Body of pancreas (tissue), 4 donors: ENCODE results near the gene CAPN10.

ENCODE experiments used
- POLR2A ChIP-seq, 3 donors: fragments of 450-650 bp; IDR thresholded peaks; one replicate each; pipeline ENCODE4 v1.6.1; 2016; ENCODE audit warnings: antibody characterized with exemption in 3 of 3, mild to moderate bottlenecking in 2 of 3
- TF ChIP-seq, protein P1 (sequence below), 7 experiments: fragments of 450-650 bp in 4 of 7; fragments of 200-600 bp in 3 of 7; sonication (generic) in 3 of 7; IDR thresholded peaks; one replicate each; pipeline ENCODE4 v1.5.1; 2016 to 2019; ENCODE audit warnings: antibody characterized with exemption in 7 of 7

DNA sequence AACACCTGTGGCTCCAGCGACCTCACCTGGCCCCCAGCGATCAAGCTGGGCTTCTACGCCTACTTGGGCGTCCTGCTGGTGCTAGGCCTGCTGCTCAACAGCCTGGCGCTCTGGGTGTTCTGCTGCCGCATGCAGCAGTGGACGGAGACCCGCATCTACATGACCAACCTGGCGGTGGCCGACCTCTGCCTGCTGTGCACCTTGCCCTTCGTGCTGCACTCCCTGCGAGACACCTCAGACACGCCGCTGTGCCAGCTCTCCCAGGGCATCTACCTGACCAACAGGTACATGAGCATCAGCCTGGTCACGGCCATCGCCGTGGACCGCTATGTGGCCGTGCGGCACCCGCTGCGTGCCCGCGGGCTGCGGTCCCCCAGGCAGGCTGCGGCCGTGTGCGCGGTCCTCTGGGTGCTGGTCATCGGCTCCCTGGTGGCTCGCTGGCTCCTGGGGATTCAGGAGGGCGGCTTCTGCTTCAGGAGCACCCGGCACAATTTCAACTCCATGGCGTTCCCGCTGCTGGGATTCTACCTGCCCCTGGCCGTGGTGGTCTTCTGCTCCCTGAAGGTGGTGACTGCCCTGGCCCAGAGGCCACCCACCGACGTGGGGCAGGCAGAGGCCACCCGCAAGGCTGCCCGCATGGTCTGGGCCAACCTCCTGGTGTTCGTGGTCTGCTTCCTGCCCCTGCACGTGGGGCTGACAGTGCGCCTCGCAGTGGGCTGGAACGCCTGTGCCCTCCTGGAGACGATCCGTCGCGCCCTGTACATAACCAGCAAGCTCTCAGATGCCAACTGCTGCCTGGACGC, 43.6 kb downstream of the CAPN10 start:
- TF ChIP-seq, protein P1, sequence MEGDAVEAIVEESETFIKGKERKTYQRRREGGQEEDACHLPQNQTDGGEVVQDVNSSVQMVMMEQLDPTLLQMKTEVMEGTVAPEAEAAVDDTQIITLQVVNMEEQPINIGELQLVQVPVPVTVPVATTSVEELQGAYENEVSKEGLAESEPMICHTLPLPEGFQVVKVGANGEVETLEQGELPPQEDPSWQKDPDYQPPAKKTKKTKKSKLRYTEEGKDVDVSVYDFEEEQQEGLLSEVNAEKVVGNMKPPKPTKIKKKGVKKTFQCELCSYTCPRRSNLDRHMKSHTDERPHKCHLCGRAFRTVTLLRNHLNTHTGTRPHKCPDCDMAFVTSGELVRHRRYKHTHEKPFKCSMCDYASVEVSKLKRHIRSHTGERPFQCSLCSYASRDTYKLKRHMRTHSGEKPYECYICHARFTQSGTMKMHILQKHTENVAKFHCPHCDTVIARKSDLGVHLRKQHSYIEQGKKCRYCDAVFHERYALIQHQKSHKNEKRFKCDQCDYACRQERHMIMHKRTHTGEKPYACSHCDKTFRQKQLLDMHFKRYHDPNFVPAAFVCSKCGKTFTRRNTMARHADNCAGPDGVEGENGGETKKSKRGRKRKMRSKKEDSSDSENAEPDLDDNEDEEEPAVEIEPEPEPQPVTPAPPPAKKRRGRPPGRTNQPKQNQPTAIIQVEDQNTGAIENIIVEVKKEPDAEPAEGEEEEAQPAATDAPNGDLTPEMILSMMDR (IDR thresholded peaks at IDR 0.05): no peak
- no peak for TF ChIP-seq POLR2A (IDR thresholded peaks at IDR 0.05)
